AG04450 (cell line): ENCODE data around the gene IRAK4. TPM values are rescaled to one million over a fixed set of nuclear protein-coding genes. Genes with fewer than 3 reads are reported as not detected.

Experiments
- CTCF ChIA-PET: fragments of 300-600, 350-600 bp; formaldehyde crosslinking; extraction: SDS; loops from one replicate; lab custom pipeline; 2022; ENCODE audit warnings: antibody characterized with exemption, inconsistent platforms; lab: Charles Lee
- POLR2A ChIA-PET: fragments of 350-600 bp; formaldehyde crosslinking; extraction: SDS; loops from one replicate; lab custom pipeline; 2021; ENCODE audit warnings: antibody characterized with exemption, inconsistent platforms; lab: Yijun Ruan, JAX
- DNase-seq: peaks from one replicate; pipeline ENCODE4 v3.0.0-alpha.2; 2011; ENCODE audit warnings: low read depth, low spot score
- H3K27ac ChIP-seq: one replicate; pipeline ENCODE4 v1.5.1; 2012; ENCODE audit warnings: low read depth, low read length, control low read depth
- H3K27me3 ChIP-seq: one replicate; pipeline ENCODE4 v1.6.0; 2012; ENCODE audit warnings: low read length; ENCODE audit not compliant: control insufficient read depth, insufficient read depth
- H3K4me3 ChIP-seq: 2 replicates; pipeline ENCODE4 v1.5.1; 2011; ENCODE audit warnings: mild to moderate bottlenecking, low read depth, low read length, control low read depth
- H3K9me3 ChIP-seq: 2 replicates; pipeline ENCODE4 v1.5.1; 2012; ENCODE audit warnings: low read length; ENCODE audit not compliant: control insufficient read depth, insufficient read depth
- polyA plus RNA-seq: library from polyadenylated mRNA; depleted of rRNA; stranded (reverse); fragments of >200 nt; gene quantifications from 2 replicates; pipeline ENCODE4 v1.2.3, GENCODE V29; 2011
- TF ChIP-seq, protein P1 (sequence below): IDR thresholded peaks from 2 replicates; pipeline ENCODE4 v1.5.1; 2011; ENCODE audit warnings: low read depth, low read length, control low read depth, inconsistent platforms

IRAK4 gene
- polyA plus RNA-seq, 1 experiment = 29.4 TPM

DNA sequence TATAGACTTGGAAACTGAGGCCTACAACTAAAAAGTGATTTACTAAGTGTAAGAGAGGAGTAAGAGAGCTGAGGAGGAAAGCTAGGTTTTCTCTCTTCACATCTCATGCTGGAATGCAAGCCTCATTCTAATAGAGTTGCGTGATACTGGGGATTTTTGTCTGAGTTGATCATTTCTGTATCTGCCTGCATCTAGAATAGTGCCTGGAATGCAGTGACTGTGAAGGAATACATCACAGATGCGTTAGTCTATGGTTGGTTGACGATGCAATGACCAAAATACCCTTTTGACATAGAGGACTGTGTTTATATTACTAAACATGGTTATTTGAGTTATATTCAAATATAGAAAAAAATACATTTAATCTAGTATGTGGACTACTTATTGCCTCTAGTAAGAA, 67.9 kb downstream of the IRAK4 start:
- Histone ChIP-seq H3K27ac (no peak overlapping the region), H3K9me3 (no peaks in the 10 kb centered on the region), H3K4me3 (no peak overlapping the region), H3K27me3 (no peaks in the 10 kb centered on the region)
- POLR2A ChIA-PET = no interaction called here
- CTCF ChIA-PET = interaction anchor here (2.3 kb wide), 1 partner anchor 56 kb away, joined by 8 read pairs; no protein-coding TSS in a partner anchor
- TF ChIP-seq, protein P1, sequence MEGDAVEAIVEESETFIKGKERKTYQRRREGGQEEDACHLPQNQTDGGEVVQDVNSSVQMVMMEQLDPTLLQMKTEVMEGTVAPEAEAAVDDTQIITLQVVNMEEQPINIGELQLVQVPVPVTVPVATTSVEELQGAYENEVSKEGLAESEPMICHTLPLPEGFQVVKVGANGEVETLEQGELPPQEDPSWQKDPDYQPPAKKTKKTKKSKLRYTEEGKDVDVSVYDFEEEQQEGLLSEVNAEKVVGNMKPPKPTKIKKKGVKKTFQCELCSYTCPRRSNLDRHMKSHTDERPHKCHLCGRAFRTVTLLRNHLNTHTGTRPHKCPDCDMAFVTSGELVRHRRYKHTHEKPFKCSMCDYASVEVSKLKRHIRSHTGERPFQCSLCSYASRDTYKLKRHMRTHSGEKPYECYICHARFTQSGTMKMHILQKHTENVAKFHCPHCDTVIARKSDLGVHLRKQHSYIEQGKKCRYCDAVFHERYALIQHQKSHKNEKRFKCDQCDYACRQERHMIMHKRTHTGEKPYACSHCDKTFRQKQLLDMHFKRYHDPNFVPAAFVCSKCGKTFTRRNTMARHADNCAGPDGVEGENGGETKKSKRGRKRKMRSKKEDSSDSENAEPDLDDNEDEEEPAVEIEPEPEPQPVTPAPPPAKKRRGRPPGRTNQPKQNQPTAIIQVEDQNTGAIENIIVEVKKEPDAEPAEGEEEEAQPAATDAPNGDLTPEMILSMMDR = no peak
- DNase-seq = no peak

DNA sequence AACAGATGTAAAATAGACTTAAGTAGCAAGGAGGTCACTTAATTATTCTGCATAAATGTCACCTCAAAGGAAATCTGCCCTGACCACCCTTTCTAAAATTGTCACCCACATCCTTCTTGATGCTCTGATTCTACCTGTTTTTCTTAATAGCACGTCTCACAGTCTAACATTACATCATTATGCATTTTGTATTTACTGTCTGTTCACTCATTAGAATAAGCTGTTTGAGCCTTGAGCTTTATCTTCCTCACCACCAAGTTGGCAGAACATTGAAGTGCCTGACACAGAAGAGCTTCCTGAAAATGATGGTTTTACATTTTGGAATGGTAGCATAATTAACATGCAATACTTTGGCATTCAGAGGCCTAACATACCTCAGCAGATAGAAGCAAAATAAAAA, 68.3 kb downstream of the IRAK4 start:
- CTCF ChIA-PET = interaction anchor here (2.3 kb wide), 1 partner anchor 55 kb away, joined by 8 read pairs; no protein-coding TSS in a partner anchor
- POLR2A ChIA-PET = no interaction called here
- Histone ChIP-seq H3K4me3 (no peak overlapping the region), H3K27me3 (no peaks in the 10 kb centered on the region), H3K9me3 (no peaks in the 10 kb centered on the region), H3K27ac (no peak overlapping the region)
- TF ChIP-seq, protein P1 = no peak
- DNase-seq = no peak

DNA sequence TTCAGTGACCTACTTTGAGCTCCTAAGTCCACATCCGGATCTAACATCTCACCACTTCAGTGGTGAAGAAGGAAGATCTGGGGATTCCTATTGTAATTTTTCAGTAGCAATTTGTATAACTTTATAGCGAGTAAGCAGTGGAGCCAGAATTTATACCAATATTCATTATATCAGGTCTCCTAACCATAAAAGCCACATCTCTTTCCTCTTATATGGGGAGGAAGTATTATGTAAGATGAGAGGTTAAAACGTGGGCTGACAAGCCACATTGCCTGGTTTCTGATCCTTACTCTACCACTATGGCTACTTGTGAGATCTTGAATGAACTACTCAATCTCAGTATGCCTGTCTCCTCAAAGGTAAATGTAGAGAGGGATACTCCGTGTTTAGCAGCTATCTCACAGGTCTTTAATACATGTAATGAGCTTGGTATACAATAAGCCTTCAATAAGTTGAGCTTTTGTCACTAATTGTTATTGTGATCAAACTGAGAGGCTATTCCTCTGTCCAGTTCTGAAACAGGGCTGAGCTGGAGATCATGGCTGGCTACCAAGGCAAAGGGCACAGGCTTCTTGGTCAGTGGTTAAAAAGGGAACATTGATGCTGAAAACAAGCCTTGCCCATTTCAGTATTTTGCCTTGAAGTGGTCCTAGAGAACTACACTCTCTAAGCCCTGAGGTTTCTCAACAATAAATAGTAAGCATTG, 73.9 kb downstream of the IRAK4 start:
- Histone ChIP-seq H3K27ac (no peak overlapping the region), H3K27me3 (no peaks in the 10 kb centered on the region), H3K4me3 (no peak overlapping the region), H3K9me3 (no peaks in the 10 kb centered on the region)
- TF ChIP-seq, protein P1 = no peak
- POLR2A ChIA-PET = no interaction called here
- DNase-seq = no peak
- CTCF ChIA-PET = interaction anchor here (1.3 kb wide), 1 partner anchor 50 kb away, joined by 4 read pairs; no protein-coding TSS in a partner anchor

DNA sequence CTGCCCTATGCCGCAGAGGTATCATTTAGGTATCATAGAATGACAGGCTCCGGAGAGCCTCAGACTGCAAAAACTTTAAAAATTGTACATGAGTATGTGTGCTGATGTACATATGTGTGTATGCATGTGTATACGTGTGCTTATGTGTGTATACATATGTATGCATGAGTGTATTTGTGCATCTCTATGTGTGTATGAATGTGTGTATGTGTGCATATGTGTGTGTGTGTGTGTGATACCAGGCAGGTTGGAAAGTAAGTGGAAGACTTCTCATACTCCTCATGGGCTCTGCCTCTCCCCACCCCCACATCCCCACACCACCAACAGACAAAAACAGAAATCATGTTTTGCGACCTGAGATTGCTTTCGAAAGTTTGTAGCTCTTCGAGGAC, 76.5 kb downstream of the IRAK4 start:
- ChIA-PET CTCF (interaction anchor here (1.0 to 2.1 kb wide), 2 partner anchors 11 to 48 kb away, joined by 3 to 7 read pairs; no protein-coding TSS in a partner anchor), POLR2A (interaction anchor here (1.1 to 2.3 kb wide), 2 partner anchors 18 to 29 kb away, joined by 3 to 22 read pairs; partner anchors contain the start of gene TWF1)
- no peaks in the 10 kb centered on the region for H3K27me3 ChIP-seq
- H3K9me3 ChIP-seq = no peaks in the 10 kb centered on the region
- peak overlapping the region; percentile 72 for H3K4me3 ChIP-seq
- TF ChIP-seq, protein P1 = no peak
- no peak overlapping the region for H3K27ac ChIP-seq
- no peak for DNase-seq
